Measurements from ENCODE around the gene EGFR. TPM values are rescaled to one million over a fixed set of nuclear protein-coding genes. Genes with fewer than 3 reads are reported as not detected.

EGFR gene
- total and polyA plus RNA-seq, 2 donors (not counting 3 experiments of a cell fraction or from before 2014, with no cell fraction given), result 1.5 to 4.1 TPM

DNA sequence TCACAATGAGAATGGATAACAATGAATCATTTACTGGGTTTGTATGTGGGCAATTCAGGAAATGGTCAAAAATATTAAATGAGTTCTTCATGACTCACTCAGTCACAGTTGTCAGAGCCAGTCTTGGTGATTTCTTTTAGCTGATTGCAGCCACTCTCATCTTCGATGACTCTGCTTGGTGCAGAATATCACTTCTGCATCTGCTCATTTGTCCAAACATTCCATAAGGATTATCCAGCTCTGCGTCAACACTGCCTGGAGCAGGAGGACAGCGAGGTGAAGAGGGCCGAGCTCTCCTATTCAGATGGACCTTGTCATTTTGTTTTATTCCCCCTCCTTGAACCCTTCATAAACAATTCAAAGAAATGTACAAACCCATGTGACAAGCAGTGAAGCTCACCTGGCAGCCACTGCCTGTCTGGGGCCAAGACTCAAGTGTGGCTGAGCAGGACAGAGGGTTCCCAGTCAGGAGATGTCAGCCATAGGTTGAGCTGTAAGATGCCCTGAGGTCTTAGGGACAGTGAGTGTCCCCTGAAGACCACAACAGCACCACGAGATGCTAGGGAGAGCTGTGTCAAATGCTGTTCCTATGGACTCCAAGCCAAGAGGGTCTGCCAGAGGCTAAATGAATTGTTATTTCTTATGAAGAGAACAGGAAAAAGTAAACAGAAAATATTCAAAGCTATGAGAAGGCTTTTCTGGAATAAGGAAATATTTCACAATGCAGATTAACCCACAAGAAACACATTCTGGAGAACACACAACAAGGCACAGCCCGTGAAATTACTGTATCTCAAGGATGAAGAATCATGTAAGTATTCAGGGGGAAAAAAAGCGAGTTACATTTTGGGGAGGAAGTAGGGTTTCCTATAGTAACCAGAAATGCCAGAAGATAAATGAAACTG, 33.1 kb upstream of the EGFR start:
- no peak overlapping the region for H3K4me3 ChIP-seq (replicated peaks in 1 of 3; ENCODE audit: insufficient read depth in 1 of 3, low read depth in 1 of 3, low read length in 3 of 3)
- H2AFZ ChIP-seq (ENCODE audit: low read depth, low read length), result no peak overlapping the region
- CTCF ChIA-PET, result interaction anchor here (0.7 to 1.5 kb wide), 4 partner anchors 9 to 269 kb away, joined by 3 to 11 read pairs (median 4); no protein-coding TSS in a partner anchor
- H3K27me3 ChIP-seq (ENCODE audit: control insufficient read depth in 2 of 2, insufficient read depth in 2 of 2, low read length in 2 of 2), result peaks cover 19 to 52% of the 10 kb centered on the region in 2 experiments
- peaks cover 8% of the 10 kb centered on the region for H3K4me1 ChIP-seq (ENCODE audit: control insufficient read depth, extremely low read depth, insufficient read depth, low read length)
- H4K20me1 ChIP-seq (replicated peaks; ENCODE audit: control insufficient read depth, extremely low read depth, insufficient read depth, low read length), result no peaks in the 10 kb centered on the region
- intact Hi-C loops (cut with micrococcal nuclease) (no loop called here), dilution Hi-C loops (cut with MboI; ENCODE audit: extremely low pct_ligation_motif_present, low sequenced_read_pairs) (no loop called here)
- POLR2A ChIA-PET, result no interaction called here
- H3K9me1 ChIP-seq (replicated peaks; ENCODE audit: control insufficient read depth, extremely low read depth, insufficient read depth, low read length), result no peaks in the 10 kb centered on the region
- H3K4me2 ChIP-seq (ENCODE audit: insufficient read depth, low read length), result no peak overlapping the region
- FAIRE-seq (peak; percentile 73), DNase-seq (ENCODE audit: low read depth, low spot score) (no peak)
- no peaks in the 10 kb centered on the region for H3K9me3 ChIP-seq (replicated peaks; ENCODE audit: control insufficient read depth, insufficient read depth, low read length)
- H3K79me2 ChIP-seq (ENCODE audit: control insufficient read depth, insufficient read depth, low read length), result no peaks in the 10 kb centered on the region
- no TSS peak for BruUV-seq (replicated peaks)
- no peak overlapping the region for H3K27ac ChIP-seq (ENCODE audit: insufficient read depth, low read depth, low read length)
- no peak for TF ChIP-seq EZH2 (IDR thresholded peaks at IDR 0.05; ENCODE audit: borderline replicate concordance, low read depth, low read length, severe bottlenecking)
- TF ChIP-seq CTCF (IDR thresholded peaks at IDR 0.05; ENCODE audit: extremely low read depth in 1 of 2, insufficient read depth in 1 of 2, low read depth in 1 of 2, low read length in 2 of 2), result no peak
- peak; percentile 92 for TF ChIP-seq FOS (IDR thresholded peaks at IDR 0.05; ENCODE audit: borderline replicate concordance, insufficient read depth, low read length)
- peak; percentile 56 for TF ChIP-seq POLR2AphosphoS5 (IDR thresholded peaks at IDR 0.05; ENCODE audit: insufficient read depth, low read depth, low read length)
- TF ChIP-seq JUN (IDR thresholded peaks at IDR 0.05; ENCODE audit: borderline replicate concordance, insufficient read depth, insufficient read length, low read depth), result peak; percentile 29
- no peak for TF ChIP-seq POLR2A (IDR thresholded peaks at IDR 0.05; ENCODE audit: low read depth, low read length)
- TF ChIP-seq GATA2 (IDR thresholded peaks at IDR 0.05; ENCODE audit: insufficient read depth, insufficient read length, low read depth, low read length), result peak; percentile 67
- no peak for TF ChIP-seq MYC (IDR thresholded peaks at IDR 0.05; ENCODE audit: low read depth, low read length)
- TF ChIP-seq MAX (IDR thresholded peaks at IDR 0.05; ENCODE audit: insufficient read depth, insufficient read length), result no peak
- no peak overlapping the region for H3K9ac ChIP-seq (replicated peaks; ENCODE audit: extremely low read depth, insufficient read depth, low read length)
- H3K36me3 ChIP-seq (ENCODE audit: control insufficient read depth in 2 of 2, extremely low read depth in 1 of 2, insufficient read depth in 2 of 2, low read length in 2 of 2), result no peaks in the 10 kb centered on the region

All from endothelial cell of umbilical vein (primary cell).